Osteoblast (primary cell): ENCODE measurements around the gene MYCN. TPM values are rescaled to one million over a fixed set of nuclear protein-coding genes. Genes with fewer than 3 reads are reported as not detected.

Experiments
- DNase-seq: peaks from one replicate; pipeline ENCODE4 v3.0.0; 2011; ENCODE audit warnings: low spot score, mixed read lengths; ENCODE audit not compliant: insufficient read length; ENCODE audit errors: missing footprints
- H2AFZ ChIP-seq: 2 replicates; pipeline ENCODE4 v1.6.0; 2011; ENCODE audit warnings: mild to moderate bottlenecking, low read length
- H3K27ac ChIP-seq: 2 replicates; pipeline ENCODE4 v1.5.1; 2011; ENCODE audit warnings: mild to moderate bottlenecking, low read depth, low read length, moderate library complexity
- H3K27me3 ChIP-seq: 2 replicates; pipeline ENCODE4 v1.6.0; 2012; ENCODE audit warnings: mild to moderate bottlenecking, control low read depth, inconsistent platforms, low read length, moderate library complexity; ENCODE audit not compliant: insufficient read depth
- H3K36me3 ChIP-seq: 2 replicates; pipeline ENCODE4 v1.5.1; 2011; ENCODE audit warnings: mild to moderate bottlenecking, low read length, control low read depth, moderate library complexity; ENCODE audit not compliant: insufficient read depth
- H3K4me1 ChIP-seq: 2 replicates; pipeline ENCODE4 v1.5.1; 2011; ENCODE audit warnings: mild to moderate bottlenecking, low read length, control low read depth, moderate library complexity; ENCODE audit not compliant: insufficient read depth
- H3K4me2 ChIP-seq: 2 replicates; pipeline ENCODE4 v1.6.0; 2011; ENCODE audit warnings: mild to moderate bottlenecking, low read length; ENCODE audit not compliant: insufficient read depth
- H3K4me3 ChIP-seq: fragments of 200-600 bp; sonication (generic); 3 replicates; pipeline ENCODE4 v1.5.1; 2012; ENCODE audit warnings: mild to moderate bottlenecking, low read length, inconsistent platforms; ENCODE audit not compliant: insufficient read depth
- H3K79me2 ChIP-seq: 2 replicates; pipeline ENCODE4 v1.6.0; 2012; ENCODE audit warnings: mild to moderate bottlenecking, low read length, control low read depth, inconsistent platforms; ENCODE audit not compliant: insufficient read depth
- H3K9me3 ChIP-seq: 2 replicates; pipeline ENCODE4 v1.5.1; 2011; ENCODE audit warnings: low read depth, low read length, control low read depth
- H4K20me1 ChIP-seq: 2 replicates; pipeline ENCODE4 v1.6.0; 2012; ENCODE audit warnings: mild to moderate bottlenecking, low read length, control low read depth; ENCODE audit not compliant: insufficient read depth
- CTCF ChIP-seq: IDR thresholded peaks from 2 replicates; pipeline ENCODE4 v1.5.1; 2011; ENCODE audit warnings: mild to moderate bottlenecking, low read depth, low read length, moderate library complexity; ENCODE audit errors: extremely low read depth
- total RNA-seq: library from RNA; depleted of rRNA; stranded (reverse); fragments of >200 nt; gene quantifications from 2 replicates; pipeline ENCODE4 v1.2.3, GENCODE V29; 2012

Gene MYCN
- total RNA-seq, 1 donor: not detected

DNA sequence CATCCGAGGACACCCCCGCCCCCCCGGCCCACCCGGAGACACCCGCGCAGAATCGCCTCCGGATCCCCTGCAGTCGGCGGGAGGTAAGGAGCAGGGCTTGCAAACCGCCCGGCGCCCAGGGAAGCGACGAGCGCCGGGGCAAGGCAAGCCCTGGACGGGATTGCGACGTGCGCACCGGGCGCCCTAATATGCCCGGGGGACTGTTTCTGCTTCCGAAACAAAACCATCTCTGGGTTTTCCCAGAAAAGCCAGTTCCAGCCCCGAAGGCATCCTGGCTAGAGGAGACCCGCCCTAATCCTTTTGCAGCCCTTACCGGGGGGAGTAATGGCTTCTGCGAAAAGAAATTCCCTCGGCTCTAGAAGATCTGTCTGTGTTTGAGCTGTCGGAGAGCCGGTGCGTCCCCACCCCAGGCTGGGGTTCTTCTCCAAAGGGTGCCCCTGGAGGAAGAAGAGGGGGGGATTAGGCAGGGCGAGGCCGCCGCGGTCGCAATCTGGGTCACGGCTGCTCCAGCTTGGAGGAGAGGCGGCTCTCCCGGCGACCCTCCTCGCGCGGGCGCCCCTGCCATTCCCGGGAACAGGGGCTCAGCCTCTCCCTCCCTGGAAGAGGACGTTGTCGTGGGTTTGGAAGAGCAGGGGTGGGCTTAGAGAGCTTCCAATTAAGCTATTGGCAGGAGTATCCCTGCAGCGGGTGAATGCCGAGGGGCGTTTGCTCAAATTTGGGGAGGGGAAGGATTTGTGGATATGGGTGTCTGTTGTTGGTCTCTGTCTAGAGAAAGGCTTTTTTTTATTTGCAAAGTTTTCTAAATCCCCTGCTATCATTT is 521 bp downstream of the MYCN start:
- H3K9me3 ChIP-seq: no peaks in the 10 kb centered on the region
- peaks cover 43% of the 10 kb centered on the region for H3K27me3 ChIP-seq
- H3K79me2 ChIP-seq: no peaks in the 10 kb centered on the region
- peak; percentile 83 for DNase-seq
- H3K27ac ChIP-seq: no peak overlapping the region
- H2AFZ ChIP-seq: no peak overlapping the region
- H3K36me3 ChIP-seq: no peaks in the 10 kb centered on the region
- H3K4me1 ChIP-seq: no peaks in the 10 kb centered on the region
- H3K4me2 ChIP-seq: no peak overlapping the region
- no peak for TF ChIP-seq CTCF
- no peak overlapping the region for H3K4me3 ChIP-seq
- H4K20me1 ChIP-seq: no peaks in the 10 kb centered on the region

DNA sequence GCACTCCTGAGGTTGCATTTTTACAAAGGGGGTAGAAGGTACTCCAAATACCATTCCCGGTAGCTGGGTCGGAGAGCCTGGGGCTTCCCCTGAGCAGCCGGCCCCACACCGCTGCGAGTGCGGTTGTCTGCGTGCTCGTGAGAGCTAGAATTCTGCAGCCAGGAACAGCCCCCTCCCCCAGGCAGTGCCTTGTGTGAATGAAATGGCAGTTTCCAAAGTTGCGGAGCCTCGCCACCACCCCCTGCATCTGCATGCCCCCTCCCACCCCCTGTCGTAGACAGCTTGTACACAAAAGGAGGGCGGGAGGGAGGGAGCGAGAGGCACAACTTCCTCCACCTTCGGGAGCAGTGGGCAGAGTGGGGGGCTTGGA is 1.1 kb downstream of the MYCN start:
- no peaks in the 10 kb centered on the region for H3K36me3 ChIP-seq
- H3K9me3 ChIP-seq: no peaks in the 10 kb centered on the region
- TF ChIP-seq CTCF: no peak
- no peak overlapping the region for H3K27ac ChIP-seq
- no peak overlapping the region for H3K4me2 ChIP-seq
- no peaks in the 10 kb centered on the region for H3K4me1 ChIP-seq
- H4K20me1 ChIP-seq: no peaks in the 10 kb centered on the region
- H3K79me2 ChIP-seq: no peaks in the 10 kb centered on the region
- H3K27me3 ChIP-seq: peaks cover 43% of the 10 kb centered on the region
- DNase-seq: peak; percentile 70
- H2AFZ ChIP-seq: no peak overlapping the region
- no peak overlapping the region for H3K4me3 ChIP-seq

DNA sequence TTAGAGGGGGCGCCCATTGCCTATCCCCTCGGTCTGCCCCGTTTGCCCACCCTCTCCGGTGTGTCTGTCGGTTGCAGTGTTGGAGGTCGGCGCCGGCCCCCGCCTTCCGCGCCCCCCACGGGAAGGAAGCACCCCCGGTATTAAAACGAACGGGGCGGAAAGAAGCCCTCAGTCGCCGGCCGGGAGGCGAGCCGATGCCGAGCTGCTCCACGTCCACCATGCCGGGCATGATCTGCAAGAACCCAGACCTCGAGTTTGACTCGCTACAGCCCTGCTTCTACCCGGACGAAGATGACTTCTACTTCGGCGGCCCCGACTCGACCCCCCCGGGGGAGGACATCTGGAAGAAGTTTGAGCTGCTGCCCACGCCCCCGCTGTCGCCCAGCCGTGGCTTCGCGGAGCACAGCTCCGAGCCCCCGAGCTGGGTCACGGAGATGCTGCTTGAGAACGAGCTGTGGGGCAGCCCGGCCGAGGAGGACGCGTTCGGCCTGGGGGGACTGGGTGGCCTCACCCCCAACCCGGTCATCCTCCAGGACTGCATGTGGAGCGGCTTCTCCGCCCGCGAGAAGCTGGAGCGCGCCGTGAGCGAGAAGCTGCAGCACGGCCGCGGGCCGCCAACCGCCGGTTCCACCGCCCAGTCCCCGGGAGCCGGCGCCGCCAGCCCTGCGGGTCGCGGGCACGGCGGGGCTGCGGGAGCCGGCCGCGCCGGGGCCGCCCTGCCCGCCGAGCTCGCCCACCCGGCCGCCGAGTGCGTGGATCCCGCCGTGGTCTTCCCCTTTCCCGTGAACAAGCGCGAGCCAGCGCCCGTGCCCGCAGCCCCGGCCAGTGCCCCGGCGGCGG is 1.7 kb downstream of the MYCN start:
- Histone ChIP-seq H4K20me1 (no peaks in the 10 kb centered on the region), H3K27ac (no peak overlapping the region), H2AFZ (no peak overlapping the region), H3K27me3 (peaks cover 43% of the 10 kb centered on the region), H3K4me3 (no peak overlapping the region), H3K36me3 (no peaks in the 10 kb centered on the region), H3K9me3 (no peaks in the 10 kb centered on the region), H3K4me2 (no peak overlapping the region), H3K4me1 (no peaks in the 10 kb centered on the region), H3K79me2 (no peaks in the 10 kb centered on the region)
- DNase-seq: peak; percentile 86
- TF ChIP-seq CTCF: no peak
